22Rv1 (cell line): Measurements from ENCODE around the gene HERC6.

Source experiments
- CTCF ChIP-seq: fragments of 450-650 bp; IDR thresholded peaks from 2 replicates; pipeline ENCODE4 v1.5.1; 2017; ENCODE audit warnings: mild to moderate bottlenecking
- ZFX ChIP-seq: fragments of 450-650 bp; IDR thresholded peaks from 2 replicates; pipeline ENCODE4 v1.6.1; 2017; ENCODE audit warnings: antibody characterized with exemption, borderline replicate concordance

- no peak for TF ChIP-seq CTCF
- no peak for TF ChIP-seq ZFX
Measured at GRCh38 chr4:88391703-88392102, 13.1 kb downstream of the HERC6 start.
